ENCODE data around the gene MYO5A. TPM values are rescaled to one million over a fixed set of nuclear protein-coding genes. Genes with fewer than 3 reads are reported as not detected.

Gene MYO5A
- total and polyA plus RNA-seq, 10 of the 15 experiments (the other 5 are each of a cell fraction or from before 2014, with no cell fraction given), result 4.2 to 42.9 (median 31.1) TPM

GRCh38 chr15:52277575-52277974, 251.1 kb downstream of the MYO5A start (continued):
- TF ChIP-seq ZBTB33 (IDR thresholded peaks at IDR 0.05) (no peak), ZNF217 (IDR thresholded peaks at IDR 0.05) (no peak)

GRCh38 chr15:52276256-52276770, 252.4 kb downstream of the MYO5A start:
- no peaks in the 10 kb centered on the region for H3K79me2 ChIP-seq (ENCODE audit: control insufficient read depth, insufficient read depth, low read length)

More at GRCh38 chr15:52276256-52276770, 252.4 kb downstream of the MYO5A start:
- Histone ChIP-seq H3K4me2 (ENCODE audit: control insufficient read depth, insufficient read depth) (no peak overlapping the region), H3K9me3 (replicated peaks; ENCODE audit: control insufficient read depth, insufficient read depth, low read length) (no peaks in the 10 kb centered on the region), H3K27ac (ENCODE audit: control insufficient read depth, insufficient read depth) (no peak overlapping the region), H3K9ac (ENCODE audit: control insufficient read depth, insufficient read depth, low read length) (no peak overlapping the region), H3K4me1 (ENCODE audit: control insufficient read depth, insufficient read depth, low read length) (no peaks in the 10 kb centered on the region), H3K4me3 (no peak overlapping the region), H3K36me3 (ENCODE audit: control insufficient read depth in 2 of 2, insufficient read depth in 2 of 2, low read length in 1 of 2) (no peaks in the 10 kb centered on the region), H4K20me1 (ENCODE audit: control insufficient read depth, insufficient read depth) (no peaks in the 10 kb centered on the region), H2AFZ (ENCODE audit: control insufficient read depth, low read depth, low read length) (no peak overlapping the region), H3K27me3 (replicated peaks in 1 of 2; ENCODE audit: control insufficient read depth in 2 of 2, insufficient read depth in 2 of 2, low read length in 1 of 2) (no peaks in the 10 kb centered on the region)
- in situ Hi-C loops (cut with MboI) (no loop called here), intact Hi-C loops (cut with micrococcal nuclease; ENCODE audit: unreplicated experiment) (no loop called here)
- DNase-seq (ENCODE audit: low read depth, low spot score) (no peak), ATAC-seq (no peak), FAIRE-seq (no peak)
- no peak for TF ChIP-seq ZNF384 (IDR thresholded peaks at IDR 0.05; ENCODE audit: borderline replicate concordance, low read depth, low read length)
- no peak for TF ChIP-seq RELB (IDR thresholded peaks at IDR 0.05; ENCODE audit: low read depth)
- TF ChIP-seq CTCF (IDR thresholded peaks at IDR 0.05 in 2 of 3, conservative IDR thresholded peaks at IDR 0.05 in 1 of 3; ENCODE audit: control insufficient read depth in 2 of 3, extremely low read depth in 1 of 3, insufficient read depth in 1 of 3, low read depth in 3 of 3, low read length in 3 of 3), result no peak
- no peak for TF ChIP-seq NR2F1 (conservative IDR thresholded peaks at IDR 0.05)
- TF ChIP-seq RELA (IDR thresholded peaks at IDR 0.05; ENCODE audit: borderline replicate concordance, partially characterized antibody), result no peak
- no peak for TF ChIP-seq ZNF217 (IDR thresholded peaks at IDR 0.05)
- TF ChIP-seq HDAC2 (IDR thresholded peaks at IDR 0.05), result no peak
- TF ChIP-seq BHLHE40 (IDR thresholded peaks at IDR 0.05; ENCODE audit: borderline replicate concordance in 1 of 2, low read depth in 2 of 2, low read length in 1 of 2), result no peak
- TF ChIP-seq, protein P1, sequence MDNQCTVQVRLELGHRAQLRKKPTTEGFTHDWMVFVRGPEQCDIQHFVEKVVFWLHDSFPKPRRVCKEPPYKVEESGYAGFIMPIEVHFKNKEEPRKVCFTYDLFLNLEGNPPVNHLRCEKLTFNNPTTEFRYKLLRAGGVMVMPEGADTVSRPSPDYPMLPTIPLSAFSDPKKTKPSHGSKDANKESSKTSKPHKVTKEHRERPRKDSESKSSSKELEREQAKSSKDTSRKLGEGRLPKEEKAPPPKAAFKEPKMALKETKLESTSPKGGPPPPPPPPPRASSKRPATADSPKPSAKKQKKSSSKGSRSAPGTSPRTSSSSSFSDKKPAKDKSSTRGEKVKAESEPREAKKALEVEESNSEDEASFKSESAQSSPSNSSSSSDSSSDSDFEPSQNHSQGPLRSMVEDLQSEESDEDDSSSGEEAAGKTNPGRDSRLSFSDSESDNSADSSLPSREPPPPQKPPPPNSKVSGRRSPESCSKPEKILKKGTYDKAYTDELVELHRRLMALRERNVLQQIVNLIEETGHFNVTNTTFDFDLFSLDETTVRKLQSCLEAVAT (IDR thresholded peaks at IDR 0.05), result no peak
- no peak for TF ChIP-seq ZBED1 (IDR thresholded peaks at IDR 0.05; ENCODE audit: borderline replicate concordance)
- TF ChIP-seq ESRRA (IDR thresholded peaks at IDR 0.05; ENCODE audit: low read length), result no peak
- TF ChIP-seq IKZF1 (conservative IDR thresholded peaks at IDR 0.05), result no peak
- no peak for TF ChIP-seq TCF12 (IDR thresholded peaks at IDR 0.05; ENCODE audit: low read depth, low read length)
- ChIA-PET RAD21 (ENCODE audit: unreplicated experiment) (no interaction called here), POLR2A (no interaction called here), SMC1A (ENCODE audit: uncharacterized antibody, unreplicated experiment) (no interaction called here), CTCF (no interaction called here)
- BruUV-seq (replicated peaks), result no TSS peak
- 52% methylated on average over 7 of the region's 7 CpGs for WGBS (ENCODE audit: insufficient coverage, insufficient replicate concordance, low lambda C conversion rate, missing lambda C conversion rate)
